ENCODE data around the gene CLDN7.

Gene CLDN7, protein sequence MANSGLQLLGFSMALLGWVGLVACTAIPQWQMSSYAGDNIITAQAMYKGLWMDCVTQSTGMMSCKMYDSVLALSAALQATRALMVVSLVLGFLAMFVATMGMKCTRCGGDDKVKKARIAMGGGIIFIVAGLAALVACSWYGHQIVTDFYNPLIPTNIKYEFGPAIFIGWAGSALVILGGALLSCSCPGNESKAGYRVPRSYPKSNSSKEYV

GRCh38 chr17:7262192-7262934, at the start of gene CLDN7:
CLDN7 (minus strand) TSS chr17:7262478; CDS start chr17:7262043, 435 bp downstream.
- no peak for DNase-seq

GRCh38 chr17:7311110-7311705, 48.9 kb upstream of the CLDN7 start:
- DNase-seq, result no peak

- DNase-seq, result no peak
These were observed 47.4 kb upstream of the CLDN7 start for GRCh38 chr17:7309628-7310027.

DNA sequence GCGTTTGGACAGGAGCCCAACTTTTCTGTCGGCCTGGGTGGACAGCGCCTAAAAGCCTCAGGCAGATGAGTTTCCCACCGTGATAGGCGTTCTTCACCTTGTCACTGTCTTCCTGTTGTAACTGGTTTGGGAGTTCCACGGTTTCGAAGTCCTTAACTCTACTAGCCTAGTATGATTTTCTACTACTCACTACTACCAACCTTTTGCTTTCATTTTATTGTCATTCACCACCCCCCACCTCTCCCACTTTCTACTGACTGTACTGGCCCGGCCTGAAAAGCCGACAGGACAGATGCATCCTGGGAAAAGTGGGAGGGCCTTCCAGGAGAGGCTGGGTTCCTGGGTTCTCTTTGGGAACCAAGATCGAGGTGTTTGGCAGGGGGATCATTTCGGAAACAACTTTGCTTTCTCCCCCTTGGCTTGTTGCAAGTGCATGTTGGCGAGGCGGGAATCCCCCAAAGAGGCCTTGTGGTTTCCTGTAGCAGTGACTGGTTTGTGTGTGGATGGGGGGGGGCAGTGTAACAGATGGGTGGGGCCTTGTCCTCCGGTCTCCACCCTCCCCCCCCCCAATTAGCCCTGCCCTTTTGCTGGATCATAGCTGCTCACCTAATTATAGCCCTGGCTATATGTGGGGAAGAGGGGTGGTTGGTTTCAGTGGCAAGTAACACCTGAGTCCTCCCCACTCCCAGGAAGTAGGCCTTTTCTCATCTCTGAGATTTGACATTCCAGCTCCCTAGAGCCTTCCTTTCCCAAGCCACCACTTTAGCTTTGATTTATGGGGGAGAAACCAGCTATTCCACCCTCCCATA, 46.6 kb upstream of the CLDN7 start:
- peak; percentile 53 for DNase-seq

GRCh38 chr17:7307686-7308624, 45.7 kb upstream of the CLDN7 start:
- DNase-seq, result no peak

DNA sequence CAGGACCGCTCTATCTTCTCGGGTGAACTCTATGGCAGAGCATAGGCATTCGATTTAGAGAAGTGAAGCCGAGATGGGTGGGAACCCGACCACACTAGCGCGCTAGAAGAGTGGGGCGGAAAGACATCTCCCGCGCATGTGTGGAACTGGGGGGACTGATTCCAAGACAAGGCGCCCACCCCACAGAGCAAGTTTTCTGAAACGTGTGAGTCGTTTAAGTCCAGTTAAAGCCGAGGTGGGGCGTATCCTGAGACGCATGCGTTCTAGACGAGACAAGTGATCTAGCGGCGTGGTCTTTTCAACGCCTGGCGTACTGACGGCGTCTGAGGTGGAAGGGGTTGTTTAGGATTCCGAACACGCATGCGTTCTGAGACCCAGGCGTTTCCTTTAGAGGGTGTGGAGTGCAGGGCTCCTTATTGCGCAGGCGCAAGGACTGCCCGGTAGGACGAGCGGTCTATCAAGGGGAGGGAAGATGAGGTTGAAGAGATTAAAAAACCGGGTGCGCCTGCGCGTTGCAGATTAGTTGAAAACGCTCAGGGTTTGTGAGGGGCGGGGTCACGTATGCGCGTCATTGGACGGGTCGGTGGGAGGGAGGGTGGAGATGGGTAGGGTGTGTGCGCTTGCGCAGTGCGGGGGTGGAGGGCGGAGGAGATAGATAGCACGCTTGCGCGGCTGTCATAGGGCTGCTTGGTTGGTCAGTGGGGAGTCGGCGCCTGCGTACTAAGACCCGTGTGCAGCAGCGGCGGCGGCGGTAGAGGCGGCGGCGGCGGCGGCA, 44.8 kb upstream of the CLDN7 start, which contains the start of gene EIF5A:
EIF5A (plus strand) TSS at position 718 of the 775 bp plus-strand sequence. CDS start 2,008 bp downstream, outside the sequence.
- DNase-seq, result peak; percentile 99

- DNase-seq, result no peak
These were observed 41.9 kb upstream of the CLDN7 start for GRCh38 chr17:7304179-7304578.

- DNase-seq, result peak; percentile 44
These were observed 34.0 kb upstream of the CLDN7 start for GRCh38 chr17:7296189-7296861.

- DNase-seq, result no peak
These were observed 33.2 kb upstream of the CLDN7 start for GRCh38 chr17:7295230-7296180.

GRCh38 chr17:7294614-7295153, 32.4 kb upstream of the CLDN7 start, which contains the start of gene YBX2:
YBX2 (minus strand) TSS chr17:7294639; CDS start chr17:7294500, 139 bp downstream.
- peak; percentile 74 for DNase-seq

- DNase-seq, result no peak
These were observed 31.7 kb upstream of the CLDN7 start for GRCh38 chr17:7293816-7294613.

DNA sequence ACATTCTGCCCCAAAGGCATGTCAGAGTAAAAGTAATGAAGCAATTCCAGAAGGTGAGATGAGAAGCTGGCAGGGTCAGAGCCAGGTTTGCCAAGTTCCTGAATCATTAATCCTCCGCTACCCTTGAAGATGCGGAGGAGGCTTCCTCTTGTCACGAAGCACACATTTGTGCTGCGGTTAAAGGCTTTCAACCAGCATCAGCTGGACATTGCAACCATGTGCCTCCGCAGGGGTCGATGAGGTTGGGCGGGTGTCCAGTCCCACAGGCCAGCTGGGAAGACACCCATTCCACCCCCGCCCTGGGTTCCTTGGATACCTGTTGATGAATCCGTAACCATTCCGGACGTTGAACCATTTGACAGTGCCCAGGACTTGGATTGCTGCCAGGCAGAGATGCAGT, 30.9 kb upstream of the CLDN7 start:
- DNase-seq, result no peak

- no peak for DNase-seq
These were observed 30.5 kb upstream of the CLDN7 start for GRCh38 chr17:7292729-7293128.

DNA sequence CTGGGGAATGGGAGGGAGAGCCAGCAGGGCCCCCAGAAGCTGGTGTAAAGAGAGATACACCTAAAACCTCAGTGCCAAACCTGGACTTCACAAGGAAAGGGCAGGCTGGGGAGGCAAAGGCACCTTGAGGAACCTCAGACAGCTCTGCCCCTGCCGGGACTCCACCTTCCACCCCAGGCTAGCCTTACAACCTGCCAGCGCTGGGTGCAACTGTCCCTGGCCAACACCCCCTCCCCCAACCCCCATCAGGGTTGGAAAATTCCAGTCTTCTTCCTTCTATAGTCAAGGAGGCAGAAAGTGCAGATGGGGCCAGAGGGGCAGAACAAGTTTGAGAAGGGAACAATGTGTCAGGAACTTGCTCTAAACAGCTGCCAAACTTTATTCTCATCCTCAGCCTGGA, 29.9 kb upstream of the CLDN7 start:
- DNase-seq, result no peak

DNA sequence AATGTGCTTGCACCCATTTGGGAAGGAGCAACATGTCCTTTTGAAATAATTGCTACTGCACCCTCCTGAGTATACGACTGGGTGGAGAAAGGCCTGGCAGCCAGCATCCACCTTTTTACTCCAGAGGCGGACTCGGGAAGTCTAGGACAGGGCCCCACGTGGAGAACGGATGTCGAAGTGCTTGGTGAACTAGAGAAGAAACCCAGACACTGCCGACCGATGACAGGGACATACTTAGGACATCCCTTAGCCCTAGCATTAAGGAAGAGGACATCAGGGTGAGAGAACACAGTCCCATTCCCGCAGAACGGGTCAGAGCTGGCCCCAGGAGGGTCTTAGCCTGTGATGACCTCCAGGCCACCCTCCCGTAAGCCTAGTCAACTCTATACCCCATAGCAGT, 28.4 kb upstream of the CLDN7 start:
- no peak for DNase-seq

- no peak for DNase-seq
These were observed 27.9 kb upstream of the CLDN7 start for GRCh38 chr17:7290166-7290565.

DNA sequence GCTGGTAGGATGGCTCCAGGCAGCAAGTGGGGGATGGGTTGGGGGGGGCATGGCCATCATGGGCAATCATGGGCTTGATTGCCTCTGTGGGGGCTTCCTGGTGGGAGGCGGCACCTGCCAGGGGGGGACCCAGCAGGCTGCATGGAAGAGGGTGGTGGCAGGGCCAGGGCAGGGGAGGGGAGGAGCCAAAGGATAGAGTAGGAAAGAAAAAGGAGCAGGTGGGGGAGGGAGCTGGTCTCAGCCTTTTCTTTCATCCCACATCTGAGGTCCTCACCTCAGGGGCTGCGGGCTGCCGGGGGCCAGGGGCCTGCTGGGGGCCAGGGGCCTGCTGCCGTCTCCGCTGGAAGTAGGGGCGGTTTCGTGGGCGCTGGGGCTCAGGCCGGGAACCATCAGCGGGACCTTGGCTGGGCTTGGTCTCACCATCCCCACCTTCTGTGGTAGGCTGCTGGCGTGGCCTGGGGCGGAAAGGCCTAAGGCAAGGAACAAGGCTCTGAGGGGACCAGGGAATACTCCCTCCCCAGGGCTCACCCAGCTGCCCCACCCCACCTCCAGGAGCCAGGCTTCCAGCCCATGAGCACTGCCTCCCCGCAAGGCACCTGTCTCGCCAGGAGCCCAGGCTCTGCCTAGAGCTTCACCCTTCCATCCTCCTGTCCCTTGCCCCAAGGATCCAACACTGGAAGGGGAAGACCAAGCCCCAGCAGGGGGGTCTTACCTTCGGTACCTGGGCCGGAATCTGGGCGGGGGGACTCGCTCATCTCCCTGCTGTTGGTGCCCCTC, 27.2 kb upstream of the CLDN7 start:
- no peak for DNase-seq

Measured in NCI-H446 treated with DMSO at 0.1 percent for 48 hours (cell line).